ENCODE data around the gene ZFYVE28. TPM values are rescaled to one million over a fixed set of nuclear protein-coding genes. Genes with fewer than 3 reads are reported as not detected.
A peak's percentile ranks its signal among the peaks of the same experiment; 100 is the strongest.

The ZFYVE28 gene
- total and polyA plus RNA-seq, 2 experiments from 2014 or later, result 4.6 to 9.6 TPM

DNA sequence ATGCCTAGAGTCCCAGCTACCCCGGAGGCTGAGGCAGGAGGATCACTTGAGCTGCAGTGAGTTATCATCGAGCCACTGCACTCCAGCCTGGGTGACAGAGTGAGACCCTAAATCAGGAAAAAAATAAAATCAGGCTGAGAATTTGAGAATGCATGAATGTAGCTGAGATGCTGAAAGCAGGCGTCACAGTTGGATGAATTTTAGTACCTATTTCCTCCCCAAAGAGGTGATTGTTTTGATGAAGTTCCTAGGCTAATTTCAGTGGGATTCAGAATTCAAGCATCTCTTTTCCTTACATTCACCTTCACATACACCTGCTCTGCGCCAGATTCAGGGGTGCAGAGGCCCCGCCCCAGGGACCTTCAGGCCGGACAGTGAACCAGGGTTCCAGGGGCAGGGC is 3.5 kb upstream of the ZFYVE28 start:
- peaks cover 25% of the 10 kb centered on the region for H3K27me3 ChIP-seq (replicated peaks; ENCODE audit: insufficient read depth)
- DNase-seq, result no peak
- in situ Hi-C loops (cut with MboI), result no loop called here

DNA sequence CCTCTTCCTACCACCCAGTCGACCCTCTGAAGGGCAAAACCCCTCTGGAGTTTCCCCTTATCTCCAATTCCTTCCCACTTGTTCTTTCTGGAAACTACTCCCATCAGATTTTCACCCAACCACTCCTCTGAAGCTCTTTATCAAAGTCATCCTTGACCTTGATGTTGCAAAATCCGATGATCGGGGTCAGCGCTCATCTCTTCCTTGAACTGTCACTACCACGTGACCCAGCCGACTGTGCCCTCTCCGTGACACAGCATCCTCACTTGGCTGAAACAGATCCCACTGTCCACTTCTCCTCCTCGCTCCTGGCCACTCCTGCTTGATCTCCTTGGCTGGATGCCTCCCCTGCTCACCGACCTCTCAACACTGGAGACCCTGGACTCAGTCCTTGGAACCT is 1.4 kb upstream of the ZFYVE28 start:
- no peaks in the 10 kb centered on the region for H3K79me2 ChIP-seq (ENCODE audit: insufficient read depth)
- H3K9me2 ChIP-seq (ENCODE audit: insufficient read depth), result no peaks in the 10 kb centered on the region
- H4K20me1 ChIP-seq (ENCODE audit: insufficient read depth), result no peaks in the 10 kb centered on the region
- H3K4me2 ChIP-seq (ENCODE audit: unreplicated experiment), result no peak overlapping the region
- peaks cover 25% of the 10 kb centered on the region for H3K27me3 ChIP-seq (replicated peaks; ENCODE audit: insufficient read depth)
- no peak overlapping the region for H2AFZ ChIP-seq
- peaks cover 14% of the 10 kb centered on the region for H3F3A ChIP-seq (ENCODE audit: insufficient read depth)
- no peak overlapping the region for H3K9ac ChIP-seq
- WGBS, 2 experiments (ENCODE audit: low coverage in 1 of 2, low lambda C conversion rate in 2 of 2, missing lambda C conversion rate in 2 of 2), result 60 to 66% methylated on average over 9 of the region's 9 CpGs
- H3K4me3 ChIP-seq, result no peak overlapping the region
- no peaks in the 10 kb centered on the region for H3K9me3 ChIP-seq (ENCODE audit: low read depth)
- TF ChIP-seq EZH2 (IDR thresholded peaks at IDR 0.05; ENCODE audit: insufficient read depth, poor library complexity, severe bottlenecking) (no peak), EZH2phosphoT487 (IDR thresholded peaks at IDR 0.05; ENCODE audit: insufficient read depth, low read depth) (no peak)
- H3K36me3 ChIP-seq (ENCODE audit: low read depth), result no peaks in the 10 kb centered on the region
- H3K4me1 ChIP-seq (ENCODE audit: insufficient read depth), result no peaks in the 10 kb centered on the region
- no peak overlapping the region for H3K27ac ChIP-seq
- in situ Hi-C loops (cut with MboI), result no loop called here
- DNase-seq, result no peak

More for the DNA sequence above, 3.5 kb upstream of the ZFYVE28 start:
- no peaks in the 10 kb centered on the region for H3K36me3 ChIP-seq (ENCODE audit: low read depth)
- no peak for TF ChIP-seq EZH2 (IDR thresholded peaks at IDR 0.05; ENCODE audit: insufficient read depth, poor library complexity, severe bottlenecking)
- no peak for TF ChIP-seq EZH2phosphoT487 (IDR thresholded peaks at IDR 0.05; ENCODE audit: insufficient read depth, low read depth)
- H3K4me2 ChIP-seq (ENCODE audit: unreplicated experiment), result no peak overlapping the region
- no peak overlapping the region for H3K4me3 ChIP-seq
- no peaks in the 10 kb centered on the region for H4K20me1 ChIP-seq (ENCODE audit: insufficient read depth)
- no peaks in the 10 kb centered on the region for H3K9me3 ChIP-seq (ENCODE audit: low read depth)
- no peak overlapping the region for H3K27ac ChIP-seq
- no peaks in the 10 kb centered on the region for H3K9me2 ChIP-seq (ENCODE audit: insufficient read depth)
- no peak overlapping the region for H2AFZ ChIP-seq
- no peak overlapping the region for H3K9ac ChIP-seq
- WGBS, 2 experiments (ENCODE audit: low coverage in 1 of 2, low lambda C conversion rate in 2 of 2, missing lambda C conversion rate in 2 of 2), result 74 to 81% methylated on average over 6 of the region's 6 CpGs
- no peaks in the 10 kb centered on the region for H3K4me1 ChIP-seq (ENCODE audit: insufficient read depth)
- no peaks in the 10 kb centered on the region for H3K79me2 ChIP-seq (ENCODE audit: insufficient read depth)
- no peaks in the 10 kb centered on the region for H3F3A ChIP-seq (ENCODE audit: insufficient read depth)

DNA sequence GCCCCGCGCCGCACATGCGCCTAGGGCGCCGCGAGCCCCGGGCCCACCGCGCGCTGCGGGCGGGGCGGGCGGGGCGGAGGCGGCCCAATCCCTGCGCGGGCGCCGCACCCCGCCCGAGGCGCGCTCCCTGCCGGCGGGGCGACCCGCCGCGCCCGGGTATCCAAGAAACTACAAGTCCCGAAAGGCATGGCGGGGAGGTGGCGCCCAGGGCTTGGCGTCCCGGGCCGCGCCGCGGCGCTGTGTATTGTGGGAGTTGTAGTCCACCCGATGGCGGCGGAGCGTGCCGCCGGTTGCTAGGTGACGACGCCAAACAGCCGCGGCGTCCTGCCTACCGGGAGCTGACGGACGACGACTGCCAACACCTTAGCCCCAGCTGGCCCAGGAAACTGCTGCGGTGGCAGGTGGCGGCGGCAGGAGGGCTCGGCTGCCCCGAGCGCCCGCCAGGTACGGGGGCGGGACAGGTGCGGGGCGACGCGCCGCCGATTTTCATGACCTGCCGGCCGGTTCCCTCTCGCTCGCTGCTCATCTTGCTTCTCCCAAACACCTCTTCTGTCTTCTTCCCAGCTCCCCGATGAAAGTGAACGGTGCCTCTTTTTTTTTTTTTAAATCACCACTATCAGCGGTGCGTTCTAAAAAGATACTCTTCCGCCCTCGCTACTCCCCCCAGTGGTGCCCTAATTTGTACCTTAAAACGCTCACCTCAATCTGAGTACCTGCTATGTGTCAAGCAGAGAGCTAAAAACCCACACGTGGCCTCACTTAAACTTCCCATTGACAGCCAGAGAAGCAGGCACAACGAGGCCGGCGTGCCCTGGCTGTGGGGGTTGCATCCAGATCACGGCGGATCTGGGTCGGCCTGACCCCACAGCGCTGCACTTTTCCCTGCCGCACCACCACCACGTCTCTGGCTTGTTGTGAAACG is 466 bp upstream of the ZFYVE28 start, which contains the start of gene CFAP99:
TSS of gene CFAP99 (plus strand) at position 306 of the 922 bp plus-strand sequence.
- Histone ChIP-seq H3K4me3 (peak within 1 kb of the TSS; percentile 80), H3F3A (ENCODE audit: insufficient read depth) (peaks cover 23% of the 10 kb centered on the region), H3K9ac (peak within 1 kb of the TSS; percentile 75), H3K27me3 (replicated peaks; ENCODE audit: insufficient read depth) (peaks cover 25% of the 10 kb centered on the region), H3K9me3 (ENCODE audit: low read depth) (no peaks in the 10 kb centered on the region), H3K27ac (no peak within 1 kb of the TSS), H3K36me3 (ENCODE audit: low read depth) (no peaks in the 10 kb centered on the region), H3K79me2 (ENCODE audit: insufficient read depth) (no peaks in the 10 kb centered on the region), H3K4me2 (ENCODE audit: unreplicated experiment) (peak within 1 kb of the TSS; percentile 87), H3K9me2 (ENCODE audit: insufficient read depth) (no peaks in the 10 kb centered on the region), H4K20me1 (ENCODE audit: insufficient read depth) (no peaks in the 10 kb centered on the region), H2AFZ (peak within 1 kb of the TSS; percentile 85), H3K4me1 (ENCODE audit: insufficient read depth) (peaks cover 4% of the 10 kb centered on the region; the same call in 1 of the 2 replicates)
- no peak for TF ChIP-seq EZH2phosphoT487 (IDR thresholded peaks at IDR 0.05; ENCODE audit: insufficient read depth, low read depth)
- TF ChIP-seq EZH2 (IDR thresholded peaks at IDR 0.05; ENCODE audit: insufficient read depth, poor library complexity, severe bottlenecking), result no peak
- WGBS, 2 experiments (ENCODE audit: low coverage in 1 of 2, low lambda C conversion rate in 2 of 2, missing lambda C conversion rate in 2 of 2), result 2 to 4% methylated on average over 58 to 81 of the region's 94 CpGs
- in situ Hi-C loops (cut with MboI), result no loop called here
- DNase-seq, result peak; percentile 97

DNA sequence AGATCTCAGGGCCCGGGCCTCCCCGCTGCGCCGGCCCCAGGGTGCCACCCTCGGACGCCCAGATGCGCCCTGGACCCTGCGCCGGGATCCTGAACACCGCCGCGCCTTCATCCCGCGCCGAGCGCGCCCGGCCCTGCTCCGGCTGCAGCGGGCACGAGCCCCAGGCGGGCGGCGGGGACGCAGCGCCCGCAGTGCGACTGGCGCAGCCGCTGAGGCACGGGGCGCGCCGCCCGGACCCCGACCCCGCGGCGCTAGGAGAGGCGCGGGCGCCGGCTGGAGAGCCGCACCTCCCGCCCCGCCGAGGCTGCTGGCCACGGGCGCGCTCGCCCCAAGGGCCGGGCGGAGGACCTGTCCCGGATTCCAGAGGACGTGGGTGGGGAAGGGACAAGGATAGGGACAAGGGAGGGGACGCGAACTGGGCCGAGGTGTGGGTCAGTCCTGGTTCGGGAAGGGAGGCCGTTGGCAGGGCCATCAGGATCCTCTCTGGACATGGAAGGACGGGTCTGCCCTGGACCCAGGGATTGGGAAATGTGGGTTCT is 1.1 kb downstream of the ZFYVE28 start:
- Histone ChIP-seq H3K79me2 (ENCODE audit: insufficient read depth) (no peaks in the 10 kb centered on the region), H2AFZ (peak overlapping the region; percentile 67), H3K27me3 (replicated peaks; ENCODE audit: insufficient read depth) (peaks cover 25% of the 10 kb centered on the region), H3K36me3 (ENCODE audit: low read depth) (no peaks in the 10 kb centered on the region), H3K9me3 (ENCODE audit: low read depth) (no peaks in the 10 kb centered on the region), H3K4me3 (peak overlapping the region; percentile 74), H3K9me2 (ENCODE audit: insufficient read depth) (no peaks in the 10 kb centered on the region), H3K9ac (peak overlapping the region; percentile 44), H4K20me1 (ENCODE audit: insufficient read depth) (no peaks in the 10 kb centered on the region), H3K27ac (no peak overlapping the region), H3K4me2 (ENCODE audit: unreplicated experiment) (peak overlapping the region; percentile 79), H3K4me1 (ENCODE audit: insufficient read depth) (peaks cover 15% of the 10 kb centered on the region), H3F3A (ENCODE audit: insufficient read depth) (peaks cover 28% of the 10 kb centered on the region)
- DNase-seq, result peak; percentile 45
- WGBS, 2 experiments (ENCODE audit: low coverage in 1 of 2, low lambda C conversion rate in 2 of 2, missing lambda C conversion rate in 2 of 2), result 1 to 2% methylated on average over 30 to 36 of the region's 61 CpGs
- TF ChIP-seq EZH2phosphoT487 (IDR thresholded peaks at IDR 0.05; ENCODE audit: insufficient read depth, low read depth), result no peak
- in situ Hi-C loops (cut with MboI), result no loop called here
